ENCODE measurements around the gene AMDHD1. TPM values are rescaled to one million over a fixed set of nuclear protein-coding genes. Genes with fewer than 3 reads are reported as not detected.

The AMDHD1 gene
- total RNA-seq (2014; rRNA removed) (0.80 and 1.5 TPM in 2 replicates), Bru-seq, nascent RNA (percentile 33 among the genes with signal in this experiment), BruChase-seq, experiment 1, labeled RNA remaining after a 6-hour chase (percentile 28 among the genes with signal in this experiment), BruChase-seq, experiment 2, labeled RNA remaining after a 2-hour chase (percentile 36 among the genes with signal in this experiment)
- long read RNA-seq, partial matches to known transcripts, result 1 of 3 reads
- long read RNA-seq, other reads (novel, unspliced or antisense), result 0 of 3 reads

- intact Hi-C loops (cut with micrococcal nuclease), result no loop called here
- ATAC-seq (peak; percentile 77), DNase-seq (peak; percentile 58)
- no TSS peak for BruUV-seq (replicated peaks)
- peak within 1 kb of the TSS; percentile 83 for H3K4me2 ChIP-seq (ENCODE audit: low read length)
- no peak for TF ChIP-seq EZH2 (IDR thresholded peaks at IDR 0.05; ENCODE audit: low read length, unreplicated experiment)
- no peak for TF ChIP-seq EZH2phosphoT487 (IDR thresholded peaks at IDR 0.05; ENCODE audit: borderline replicate concordance, low read length)
- TF ChIP-seq CTCF (conservative IDR thresholded peaks at IDR 0.05; ENCODE audit: low read depth, low read length), result no peak; the same call in 1 of the 2 replicates
- no peaks in the 10 kb centered on the region for H3K27me3 ChIP-seq (ENCODE audit: low read length)
- ChIA-PET POLR2A (ENCODE audit: unreplicated experiment) (interaction anchor here (0.5 to 0.7 kb wide), 2 partner anchors 8 to 122 kb away, joined by 3 to 6 read pairs; no protein-coding TSS in a partner anchor), CTCF (interaction anchor here (1.8 kb wide), 1 partner anchor 16 kb away, joined by 6 read pairs; no protein-coding TSS in a partner anchor)
- H3K4me1 ChIP-seq (ENCODE audit: insufficient read depth, low read length), result 0 out of 2 replicates have a peak, but pooled peaks cover 9% of the 10 kb centered on the region
- peak within 1 kb of the TSS; percentile 88 for H3K4me3 ChIP-seq (ENCODE audit: low read length)
- peak within 1 kb of the TSS; percentile 95 for H2AFZ ChIP-seq (ENCODE audit: low read length)
- H3K27ac ChIP-seq (ENCODE audit: low read length), result no peak within 1 kb of the TSS
- peak within 1 kb of the TSS; percentile 71 for H3K9ac ChIP-seq (ENCODE audit: low read length)
- no peaks in the 10 kb centered on the region for H3K9me2 ChIP-seq (replicated peaks; ENCODE audit: low read length)
- H3F3A ChIP-seq (ENCODE audit: low read length, unreplicated experiment), result no peaks in the 10 kb centered on the region
- H3K79me2 ChIP-seq (ENCODE audit: low read length), result no peaks in the 10 kb centered on the region
- no peaks in the 10 kb centered on the region for H4K20me1 ChIP-seq (ENCODE audit: low read length)
- no peaks in the 10 kb centered on the region for H3K9me3 ChIP-seq (ENCODE audit: low read length)
- H3K36me3 ChIP-seq (ENCODE audit: low read depth, low read length), result no peaks in the 10 kb centered on the region
Measured at GRCh38 chr12:95943330-95943842, at the start of gene AMDHD1. Gene AMDHD1 (plus strand): TSS chr12:95943331. CDS start chr12:95943399, 68 bp downstream.

GRCh38 chr12:95896846-95897245 is 46.3 kb upstream of the AMDHD1 start:
- Histone ChIP-seq H3K27me3 (ENCODE audit: low read length) (0 out of 2 replicates have a peak, but pooled peaks cover 4% of the 10 kb centered on the region), H3K9me3 (ENCODE audit: low read length) (no peaks in the 10 kb centered on the region), H3K4me2 (ENCODE audit: low read length) (no peak overlapping the region), H2AFZ (ENCODE audit: low read length) (no peak overlapping the region), H3K4me3 (ENCODE audit: low read length) (no peak overlapping the region), H3K4me1 (ENCODE audit: insufficient read depth, low read length) (no peaks in the 10 kb centered on the region), H3K36me3 (ENCODE audit: low read depth, low read length) (no peaks in the 10 kb centered on the region), H3K79me2 (ENCODE audit: low read length) (no peaks in the 10 kb centered on the region), H3K9ac (ENCODE audit: low read length) (no peak overlapping the region), H3K9me2 (replicated peaks; ENCODE audit: low read length) (no peaks in the 10 kb centered on the region), H3K27ac (ENCODE audit: low read length) (no peak overlapping the region), H3F3A (ENCODE audit: low read length, unreplicated experiment) (no peaks in the 10 kb centered on the region), H4K20me1 (ENCODE audit: low read length) (no peaks in the 10 kb centered on the region)
- intact Hi-C loops (cut with micrococcal nuclease), result no loop called here
- POLR2A ChIA-PET (ENCODE audit: unreplicated experiment), result no interaction called here
- no peak for DNase-seq
- CTCF ChIA-PET, result interaction anchor here (0.5 kb wide), 1 partner anchor 321 kb away, joined by 5 read pairs; no protein-coding TSS in a partner anchor
- ATAC-seq, result no peak
- BruUV-seq (replicated peaks), result no TSS peak
- TF ChIP-seq EZH2phosphoT487 (IDR thresholded peaks at IDR 0.05; ENCODE audit: borderline replicate concordance, low read length), result no peak
- TF ChIP-seq EZH2 (IDR thresholded peaks at IDR 0.05; ENCODE audit: low read length, unreplicated experiment), result no peak
- TF ChIP-seq CTCF (conservative IDR thresholded peaks at IDR 0.05; ENCODE audit: low read depth, low read length), result no peak

GRCh38 chr12:95898081-95898480 is 45.0 kb upstream of the AMDHD1 start:
- Histone ChIP-seq H3K4me1 (ENCODE audit: insufficient read depth, low read length) (no peaks in the 10 kb centered on the region), H3K9me2 (replicated peaks; ENCODE audit: low read length) (no peaks in the 10 kb centered on the region), H2AFZ (ENCODE audit: low read length) (no peak overlapping the region), H3F3A (ENCODE audit: low read length, unreplicated experiment) (no peaks in the 10 kb centered on the region), H3K4me2 (ENCODE audit: low read length) (no peak overlapping the region), H3K36me3 (ENCODE audit: low read depth, low read length) (no peaks in the 10 kb centered on the region), H3K9ac (ENCODE audit: low read length) (no peak overlapping the region), H3K4me3 (ENCODE audit: low read length) (no peak overlapping the region), H3K27ac (ENCODE audit: low read length) (no peak overlapping the region), H4K20me1 (ENCODE audit: low read length) (no peaks in the 10 kb centered on the region), H3K27me3 (ENCODE audit: low read length) (peaks cover 4% of the 10 kb centered on the region; the same call in 1 of the 2 replicates), H3K79me2 (ENCODE audit: low read length) (no peaks in the 10 kb centered on the region), H3K9me3 (ENCODE audit: low read length) (peaks cover 2% of the 10 kb centered on the region; the same call in 1 of the 2 replicates)
- ChIA-PET POLR2A (ENCODE audit: unreplicated experiment) (no interaction called here), CTCF (no interaction called here)
- TF ChIP-seq EZH2 (IDR thresholded peaks at IDR 0.05; ENCODE audit: low read length, unreplicated experiment) (no peak), CTCF (conservative IDR thresholded peaks at IDR 0.05; ENCODE audit: low read depth, low read length) (no peak), EZH2phosphoT487 (IDR thresholded peaks at IDR 0.05; ENCODE audit: borderline replicate concordance, low read length) (no peak)
- DNase-seq (no peak), ATAC-seq (no peak)
- intact Hi-C loops (cut with micrococcal nuclease), result no loop called here
- BruUV-seq (replicated peaks), result no TSS peak
